T-helper 2 cell treated with Interferon-gamma antibody and Interleukin-4, amounts not matched to agents 5 μg/mL and 100 μg/mL, for 36 hours (primary cell): ENCODE measurements around the gene CD59.
"Not testable (repeated sequence)": the region's sequence is repeated elsewhere in the genome, so short reads cannot be mapped to it uniquely, and the experiment has no call there.

Experiments
- DNase-seq: peaks from one replicate; pipeline ENCODE4 v3.0.0; 2021; ENCODE audit warnings: low spot score
- H3K27ac Mint-ChIP-seq: one replicate; pipeline ENCODE4 v1.8.0; 2021; ENCODE audit warnings: mild to moderate bottlenecking, mixed read lengths
- H3K27me3 Mint-ChIP-seq: one replicate; pipeline ENCODE4 v1.8.0; 2021; ENCODE audit warnings: low read depth, mixed read lengths
- H3K36me3 Mint-ChIP-seq: one replicate; pipeline ENCODE4 v1.8.0; 2021; ENCODE audit warnings: low read depth, mixed read lengths
- H3K4me1 Mint-ChIP-seq: one replicate; pipeline ENCODE4 v1.8.0; 2021; ENCODE audit warnings: low read depth, mixed read lengths
- H3K4me3 Mint-ChIP-seq: one replicate; pipeline ENCODE4 v1.8.0; 2022; ENCODE audit warnings: mild to moderate bottlenecking, moderate library complexity, mixed read lengths
- H3K9me3 Mint-ChIP-seq: one replicate; pipeline ENCODE4 v1.8.0; 2021; ENCODE audit warnings: mixed read lengths

Gene CD59

DNA sequence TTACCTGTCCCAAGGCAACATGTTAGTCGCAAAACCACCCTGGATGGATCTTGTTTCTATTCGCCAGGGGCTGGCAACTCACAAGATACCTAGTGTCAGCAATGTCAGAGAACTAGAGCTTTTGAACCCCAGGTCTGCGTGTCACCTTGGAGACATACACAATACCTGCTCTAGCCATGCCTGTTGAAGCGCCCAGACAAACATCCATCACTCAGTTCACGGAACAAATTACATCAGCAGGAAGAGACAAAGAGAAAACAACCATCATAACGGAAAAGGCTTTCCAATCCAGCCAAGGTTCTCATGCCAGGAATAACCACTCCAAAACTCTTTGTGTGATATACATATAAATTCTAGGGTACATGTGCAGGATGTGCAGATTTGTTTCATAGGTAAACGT lies 2.2 kb downstream of the CD59 start:
- peaks cover 14% of the 10 kb centered on the region for H3K27me3 Mint-ChIP-seq

DNA sequence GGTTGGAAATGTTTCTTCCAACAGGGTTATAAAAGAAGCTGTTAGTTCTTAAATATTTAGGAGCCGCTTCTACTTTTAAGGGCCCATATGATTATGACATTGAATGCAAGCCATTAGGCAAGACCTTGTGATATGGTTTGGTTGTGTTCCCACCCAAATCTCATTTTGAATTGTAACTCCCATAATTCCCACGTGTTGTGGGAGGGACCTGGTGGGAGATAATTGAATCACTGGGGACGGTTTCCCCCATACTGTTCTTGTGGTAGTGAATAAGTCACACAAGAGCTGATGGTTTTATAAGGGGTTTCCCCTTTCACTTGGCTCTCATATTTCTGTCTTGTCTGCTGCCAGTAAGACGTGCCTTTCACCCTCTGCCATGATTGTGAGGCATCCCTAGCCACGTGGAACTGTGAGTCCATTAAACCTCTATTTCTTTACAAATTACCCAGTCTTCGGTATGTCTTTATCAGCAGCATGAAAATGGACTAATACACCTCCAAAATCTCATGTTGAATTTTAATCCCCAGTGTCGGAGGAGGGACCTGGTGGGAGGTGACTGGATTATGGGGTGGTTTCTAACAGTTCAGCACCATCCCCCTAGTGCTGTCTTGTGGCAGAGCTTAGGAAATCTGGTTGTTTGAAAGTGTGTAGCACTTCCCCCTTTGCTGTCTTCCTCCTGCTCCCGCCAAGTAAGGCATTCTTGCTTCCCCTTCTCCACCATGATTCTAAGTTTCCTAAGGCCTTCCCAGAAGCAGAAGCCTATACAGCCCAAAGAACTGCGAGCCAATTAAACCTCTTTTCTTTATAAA lies 4.3 kb downstream of the CD59 start:
- Mint-ChIP-seq H3K36me3 (peaks cover 31% of the 10 kb centered on the region), H3K27me3 (peaks cover 6% of the 10 kb centered on the region), H3K27ac (no peak overlapping the region), H3K9me3 (no peaks in the 10 kb centered on the region), H3K4me3 (no peak overlapping the region), H3K4me1 (peaks cover 34% of the 10 kb centered on the region)
- peak; percentile 71 for DNase-seq

More for the DNA sequence above, 2.2 kb downstream of the CD59 start:
- peaks cover 25% of the 10 kb centered on the region for H3K36me3 Mint-ChIP-seq
- no peak for DNase-seq
- peak overlapping the region; percentile 89 for H3K4me3 Mint-ChIP-seq
- peaks cover 32% of the 10 kb centered on the region for H3K4me1 Mint-ChIP-seq
- no peak overlapping the region for H3K27ac Mint-ChIP-seq
- no peaks in the 10 kb centered on the region for H3K9me3 Mint-ChIP-seq

DNA sequence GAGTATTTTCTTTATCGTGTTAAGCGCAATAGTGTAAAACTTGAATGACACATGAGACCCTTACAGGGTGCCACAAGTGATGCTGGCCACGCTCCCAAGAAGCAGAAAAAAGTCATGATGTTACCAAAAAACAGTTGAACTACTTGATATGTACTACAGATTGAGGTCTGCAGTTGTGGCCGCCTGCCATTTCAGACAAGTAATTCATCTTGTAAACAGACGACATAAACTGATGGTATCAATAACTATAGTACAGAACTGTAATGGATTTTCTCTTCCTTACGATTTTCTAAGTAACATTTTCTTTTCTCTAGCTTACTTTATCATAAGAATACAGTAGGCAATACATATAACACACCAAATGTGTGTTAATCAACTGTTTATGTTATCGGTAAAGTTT lies 5.5 kb downstream of the CD59 start:
- Mint-ChIP-seq H3K9me3 (no peaks in the 10 kb centered on the region), H3K36me3 (peaks cover 34% of the 10 kb centered on the region), H3K27me3 (peaks cover 8% of the 10 kb centered on the region), H3K4me3 (no peak overlapping the region), H3K4me1 (peaks cover 36% of the 10 kb centered on the region), H3K27ac (no peak overlapping the region)
- DNase-seq: no peak

DNA sequence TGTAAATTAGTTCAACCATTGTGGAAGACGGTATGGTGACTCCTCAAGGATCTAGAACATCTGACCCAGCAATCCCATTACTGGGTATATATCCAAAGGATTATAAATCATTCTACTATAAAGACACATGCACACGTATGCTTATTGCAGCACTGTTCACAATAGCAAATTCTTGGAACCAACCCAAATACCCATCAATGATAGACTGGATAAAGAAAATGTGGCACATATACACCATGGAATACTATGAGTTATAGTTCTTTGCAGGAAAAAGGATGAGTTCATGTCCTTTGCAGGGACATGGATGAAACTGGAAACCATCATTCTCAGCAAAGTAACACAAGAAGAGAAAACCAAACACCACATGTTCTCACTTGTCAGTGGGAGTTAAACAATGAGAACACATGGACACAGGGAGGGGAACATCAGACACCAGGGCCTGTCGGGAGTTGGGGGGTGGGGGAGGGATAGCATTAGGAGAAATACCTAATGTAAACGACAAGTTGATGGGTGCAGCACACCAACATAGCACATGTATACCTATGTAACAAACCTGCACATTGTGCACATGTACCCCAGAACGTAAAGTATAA lies 7.1 kb downstream of the CD59 start:
- not testable (repeated sequence) for H3K4me3 Mint-ChIP-seq, H3K27me3 Mint-ChIP-seq, H3K9me3 Mint-ChIP-seq, H3K27ac Mint-ChIP-seq, DNase-seq
- H3K4me1 Mint-ChIP-seq: peaks cover 36% of the 10 kb centered on the region
- peaks cover 32% of the 10 kb centered on the region for H3K36me3 Mint-ChIP-seq

DNA sequence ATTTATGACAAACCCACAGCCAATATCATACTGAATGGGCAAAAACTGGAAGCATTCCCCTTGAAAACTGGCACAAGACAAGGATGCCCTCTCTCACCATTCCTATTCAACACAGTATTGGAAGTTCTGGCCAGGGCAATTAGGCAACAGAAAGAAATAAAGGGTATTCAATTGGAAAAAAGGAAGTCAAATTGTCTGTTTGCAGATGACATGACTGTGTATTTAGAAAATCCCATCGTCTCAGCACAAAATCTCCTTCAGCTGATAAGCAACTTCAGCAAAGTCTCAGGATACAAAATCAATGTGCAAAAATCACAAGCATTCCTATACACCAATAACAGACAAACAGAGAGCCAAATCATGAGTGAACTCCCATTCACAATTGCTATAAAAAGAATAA lies 8.7 kb downstream of the CD59 start:
- H3K4me3 Mint-ChIP-seq, DNase-seq, H3K27me3 Mint-ChIP-seq, H3K9me3 Mint-ChIP-seq, H3K27ac Mint-ChIP-seq: not testable (repeated sequence)
- Mint-ChIP-seq H3K36me3 (peaks cover 22% of the 10 kb centered on the region), H3K4me1 (peaks cover 44% of the 10 kb centered on the region)

DNA sequence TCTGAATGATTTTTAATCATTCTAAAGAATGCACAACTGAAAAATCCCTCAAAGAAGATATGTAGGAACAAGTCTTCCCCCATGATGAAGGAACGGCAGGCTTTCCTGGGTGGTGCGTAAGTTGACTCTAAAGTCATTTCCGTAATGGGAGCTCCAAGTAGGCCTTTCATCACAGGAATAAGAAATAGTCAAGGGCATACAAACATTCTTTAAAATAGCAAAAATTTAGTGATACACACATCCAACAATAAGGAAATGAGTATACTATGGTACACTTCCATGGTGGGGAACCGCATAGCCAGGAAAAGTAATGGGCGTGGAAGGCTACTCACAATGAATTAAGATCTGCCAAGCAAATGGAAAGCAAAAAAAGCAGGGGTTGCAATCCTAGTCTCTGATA lies 10.7 kb downstream of the CD59 start:
- Mint-ChIP-seq H3K9me3 (no peaks in the 10 kb centered on the region), H3K36me3 (peaks cover 24% of the 10 kb centered on the region), H3K27me3 (peaks cover 8% of the 10 kb centered on the region), H3K27ac (no peak overlapping the region), H3K4me3 (no peak overlapping the region), H3K4me1 (peaks cover 46% of the 10 kb centered on the region)
- no peak for DNase-seq

DNA sequence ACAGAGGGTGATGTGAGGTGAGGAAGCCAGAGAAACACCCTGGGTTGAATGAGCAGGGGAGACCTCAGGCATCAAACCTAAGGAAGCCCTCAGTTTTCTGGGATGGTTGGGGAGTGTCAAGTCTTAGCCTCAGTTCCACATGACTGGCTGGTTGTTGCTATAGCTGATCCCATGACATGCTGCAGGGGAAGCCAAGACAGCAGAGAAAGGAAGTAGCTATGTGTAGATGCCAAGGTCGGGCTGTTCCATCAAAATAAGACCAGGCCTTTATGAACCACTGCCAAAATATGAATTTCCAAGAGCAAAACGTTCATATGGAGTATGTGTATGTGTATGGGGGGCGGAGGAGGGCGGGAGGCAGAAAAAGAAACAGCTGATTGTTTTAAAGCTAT lies 11.6 kb downstream of the CD59 start:
- Mint-ChIP-seq H3K4me1 (peaks cover 48% of the 10 kb centered on the region), H3K27me3 (peaks cover 8% of the 10 kb centered on the region), H3K4me3 (no peak overlapping the region), H3K36me3 (peaks cover 31% of the 10 kb centered on the region), H3K9me3 (no peaks in the 10 kb centered on the region), H3K27ac (no peak overlapping the region)
- no peak for DNase-seq

DNA sequence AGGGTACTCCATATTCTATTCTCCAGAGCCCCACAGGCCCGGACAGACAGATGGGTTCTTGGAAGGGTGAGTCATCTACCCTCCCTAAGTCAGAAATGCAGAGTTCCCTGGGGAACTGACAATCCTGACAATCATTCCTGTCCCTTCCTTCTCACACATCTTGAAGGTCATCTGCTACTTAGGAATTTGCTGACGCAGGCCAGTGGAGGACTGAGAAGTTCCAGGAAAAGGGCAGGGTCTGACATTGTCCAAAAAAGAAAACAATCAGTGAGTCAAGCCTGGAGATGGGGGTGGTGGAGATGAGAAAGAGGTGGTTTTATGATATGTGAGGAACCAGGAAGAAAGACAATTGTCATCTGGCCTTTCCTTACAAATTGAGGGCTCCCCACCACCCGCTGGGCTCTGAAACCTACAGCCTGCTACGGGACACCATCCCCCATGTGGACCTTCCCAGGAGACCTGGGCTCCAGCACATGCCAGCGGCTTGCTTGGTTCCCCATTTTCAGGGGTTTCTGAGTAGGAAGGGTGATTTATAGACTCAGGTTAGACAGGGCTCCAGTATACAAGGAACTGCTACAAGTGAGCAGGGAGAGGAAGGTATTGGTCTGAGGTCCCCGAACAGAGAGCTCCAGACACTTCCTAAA lies 12.9 kb downstream of the CD59 start:
- peak; percentile 46 for DNase-seq
- peak overlapping the region; percentile 74 for H3K27ac Mint-ChIP-seq
- H3K4me3 Mint-ChIP-seq: peak overlapping the region; percentile 20
- peaks cover 46% of the 10 kb centered on the region for H3K4me1 Mint-ChIP-seq
- peaks cover 29% of the 10 kb centered on the region for H3K36me3 Mint-ChIP-seq
- no peaks in the 10 kb centered on the region for H3K9me3 Mint-ChIP-seq
- H3K27me3 Mint-ChIP-seq: peaks cover 8% of the 10 kb centered on the region

DNA sequence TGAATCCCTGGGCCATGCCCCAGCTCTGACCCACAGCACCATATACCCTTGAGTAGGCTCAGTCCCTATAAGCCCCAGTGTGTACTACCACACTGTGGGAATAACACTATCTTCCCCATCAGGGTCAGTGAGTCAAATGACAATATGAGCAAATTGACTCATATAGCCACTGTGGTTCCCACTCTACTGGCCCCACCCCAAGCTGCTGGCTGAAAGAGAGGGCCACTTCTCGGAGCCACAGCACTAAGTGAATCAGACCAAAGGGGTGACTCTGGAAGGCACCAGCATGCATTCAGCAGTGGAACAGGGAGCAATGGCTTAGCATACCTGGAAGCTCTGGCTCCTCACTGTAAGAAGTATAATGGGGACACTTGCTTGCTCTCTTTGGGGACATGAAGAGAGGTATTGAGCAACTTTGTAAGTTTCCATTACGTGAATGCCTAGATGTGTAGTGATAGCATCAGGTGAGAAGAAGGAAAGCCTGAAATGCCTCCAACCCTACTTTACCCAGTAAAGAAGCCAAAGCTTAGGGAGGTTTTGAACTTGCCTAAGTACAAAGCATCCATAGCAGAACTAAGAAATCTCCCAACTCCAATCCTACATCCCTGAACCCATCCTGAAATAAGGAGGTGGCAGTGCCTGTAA lies 13.5 kb downstream of the CD59 start:
- DNase-seq: peak; percentile 86
- Mint-ChIP-seq H3K9me3 (no peaks in the 10 kb centered on the region), H3K27me3 (peaks cover 8% of the 10 kb centered on the region), H3K4me3 (peak overlapping the region; percentile 14), H3K27ac (peak overlapping the region; percentile 68), H3K4me1 (peaks cover 44% of the 10 kb centered on the region), H3K36me3 (peaks cover 27% of the 10 kb centered on the region)

DNA sequence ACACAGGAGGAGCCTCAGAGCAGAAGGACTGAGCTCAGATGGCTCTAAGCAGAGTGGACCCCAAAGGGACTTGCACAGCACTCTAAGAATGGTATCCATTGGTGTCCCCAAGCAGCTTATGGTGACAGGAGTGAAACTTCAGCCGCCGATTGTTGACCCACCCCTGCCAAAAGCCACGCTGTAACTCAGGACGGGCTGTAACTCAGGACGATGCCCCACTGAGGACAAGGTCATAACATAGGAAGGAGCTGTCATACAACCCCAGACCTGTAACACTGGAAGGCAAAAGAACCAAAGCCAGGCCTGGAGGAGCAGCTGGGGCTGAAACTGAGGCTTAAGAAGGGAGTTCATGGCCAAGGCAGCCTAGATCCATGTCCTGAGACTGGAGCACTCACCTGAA lies 14.2 kb downstream of the CD59 start:
- Mint-ChIP-seq H3K4me3 (no peak overlapping the region), H3K27me3 (peaks cover 5% of the 10 kb centered on the region), H3K27ac (peak overlapping the region; percentile 23), H3K4me1 (peaks cover 43% of the 10 kb centered on the region), H3K9me3 (no peaks in the 10 kb centered on the region), H3K36me3 (peaks cover 31% of the 10 kb centered on the region)
- DNase-seq: no peak

DNA sequence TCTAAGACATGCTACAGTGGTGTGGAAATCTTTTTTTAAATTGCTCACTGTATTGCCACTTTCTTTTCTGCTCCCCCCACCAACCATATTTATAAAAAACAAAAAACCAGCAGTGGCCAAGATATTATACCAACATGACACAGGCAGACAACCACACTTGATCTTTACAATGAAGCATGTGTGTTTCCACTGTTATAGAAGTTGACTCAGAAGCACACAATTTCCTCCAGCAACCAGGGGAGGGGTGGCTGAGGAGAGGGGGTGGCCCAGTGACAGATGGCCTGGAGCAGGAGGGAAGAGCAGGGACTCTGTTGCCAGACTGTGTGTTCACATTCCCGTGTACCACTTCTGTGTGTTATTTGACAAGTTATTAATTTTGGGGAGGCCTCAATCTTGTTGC lies 14.8 kb downstream of the CD59 start:
- H3K9me3 Mint-ChIP-seq: no peaks in the 10 kb centered on the region
- no peak overlapping the region for H3K4me3 Mint-ChIP-seq
- DNase-seq: peak; percentile 44
- peaks cover 41% of the 10 kb centered on the region for H3K4me1 Mint-ChIP-seq
- H3K27me3 Mint-ChIP-seq: peaks cover 2% of the 10 kb centered on the region
- no peak overlapping the region for H3K27ac Mint-ChIP-seq
- peaks cover 34% of the 10 kb centered on the region for H3K36me3 Mint-ChIP-seq

DNA sequence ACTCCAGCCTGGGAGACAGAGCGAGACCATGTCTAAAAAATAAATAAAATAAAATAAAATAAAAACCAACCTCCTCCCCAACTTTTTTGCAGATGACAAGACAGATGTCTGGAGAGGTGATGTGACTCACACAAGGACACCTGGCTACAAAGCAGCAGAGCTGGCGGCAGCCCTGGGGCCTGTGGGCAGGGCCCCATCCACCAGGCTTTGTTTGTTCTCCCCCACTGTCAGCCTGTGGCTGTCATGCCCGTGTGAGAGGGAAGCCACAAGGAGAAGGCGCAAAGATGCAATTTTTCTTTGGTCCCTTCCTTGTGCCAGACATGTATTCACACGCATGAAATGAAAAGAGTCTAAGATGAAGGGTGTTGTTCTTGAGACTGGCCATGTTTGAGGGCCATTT lies 16.6 kb downstream of the CD59 start:
- Mint-ChIP-seq H3K9me3 (no peaks in the 10 kb centered on the region), H3K27ac (no peak overlapping the region), H3K27me3 (no peaks in the 10 kb centered on the region), H3K36me3 (peaks cover 33% of the 10 kb centered on the region), H3K4me3 (no peak overlapping the region), H3K4me1 (peaks cover 34% of the 10 kb centered on the region)
- DNase-seq: no peak

DNA sequence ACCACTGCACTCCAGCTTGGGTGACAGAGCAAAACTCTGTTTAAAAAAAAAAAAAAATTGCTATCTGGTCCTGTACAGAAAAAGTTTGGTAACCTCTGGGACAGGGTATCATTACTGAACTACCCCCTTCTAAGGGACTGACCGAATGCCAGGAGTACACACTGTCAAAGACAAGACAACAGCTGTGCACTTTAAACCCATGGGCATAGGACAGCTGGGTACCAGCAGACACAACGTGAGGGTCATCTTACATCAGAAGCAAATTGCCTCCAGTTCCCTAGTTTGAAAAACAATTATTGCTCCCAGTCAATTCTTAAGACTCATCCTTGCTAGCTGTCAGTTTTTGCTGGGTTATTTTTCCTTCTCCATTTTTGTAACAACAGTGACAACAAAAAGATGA lies 17.8 kb downstream of the CD59 start:
- Mint-ChIP-seq H3K27me3 (no peaks in the 10 kb centered on the region), H3K27ac (no peak overlapping the region), H3K4me1 (peaks cover 23% of the 10 kb centered on the region), H3K9me3 (no peaks in the 10 kb centered on the region), H3K36me3 (peaks cover 30% of the 10 kb centered on the region), H3K4me3 (no peak overlapping the region)
- DNase-seq: no peak

DNA sequence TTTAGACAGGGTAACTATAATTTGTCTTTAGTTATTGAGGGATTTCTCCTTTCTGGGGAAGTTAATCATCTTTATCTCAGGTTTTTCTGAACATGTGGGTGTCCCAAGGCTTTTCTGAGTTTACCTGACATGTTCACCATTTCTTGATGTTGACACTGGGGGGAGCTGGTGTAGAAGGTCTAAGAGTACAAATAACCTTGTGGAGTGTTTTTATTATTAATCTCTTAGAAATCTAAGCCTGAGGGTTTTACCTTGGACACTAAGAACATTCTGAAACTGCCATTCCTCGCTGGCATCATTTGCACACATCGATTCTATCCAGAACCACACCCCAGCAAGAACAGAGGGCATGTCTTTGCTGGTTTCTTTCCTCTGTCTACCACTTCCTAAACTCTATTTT lies 20.0 kb downstream of the CD59 start:
- Mint-ChIP-seq H3K4me1 (peaks cover 3% of the 10 kb centered on the region), H3K36me3 (peaks cover 31% of the 10 kb centered on the region), H3K4me3 (no peak overlapping the region), H3K27me3 (no peaks in the 10 kb centered on the region), H3K27ac (no peak overlapping the region), H3K9me3 (no peaks in the 10 kb centered on the region)
- DNase-seq: no peak
